Neural cell (in vitro differentiated cells): ENCODE results near the gene SHOC1.

Source experiments
- CTCF ChIP-seq: fragments of 450-650 bp; IDR thresholded peaks from 2 replicates; pipeline ENCODE4 v1.5.1; 2014; ENCODE audit warnings: antibody characterized with exemption, mild to moderate bottlenecking, moderate library complexity; ENCODE audit not compliant: poor library complexity, severe bottlenecking
- EP300 ChIP-seq: fragments of 450-650 bp; conservative IDR thresholded peaks from 2 replicates; pipeline ENCODE4 v1.6.1; 2014; ENCODE audit warnings: antibody characterized with exemption, mild to moderate bottlenecking, moderate library complexity; ENCODE audit not compliant: poor library complexity, severe bottlenecking
- EZH2 ChIP-seq: fragments of 200-600, 300-800 bp; shearing (Covaris generic), sonication (generic); IDR thresholded peaks from 2 replicates; pipeline ENCODE4 v1.6.1; 2014; ENCODE audit warnings: antibody characterized with exemption, low read length, borderline replicate concordance, mild to moderate bottlenecking; ENCODE audit not compliant: insufficient read depth, poor library complexity, severe bottlenecking
- MXI1 ChIP-seq: fragments of 450-650 bp; conservative IDR thresholded peaks from 2 replicates; pipeline ENCODE4 v1.6.1; 2014; ENCODE audit warnings: antibody characterized with exemption, mild to moderate bottlenecking; ENCODE audit not compliant: poor library complexity, severe bottlenecking
- POLR2AphosphoS5 ChIP-seq: IDR thresholded peaks from 2 replicates; pipeline ENCODE4 v1.6.1; 2012
- RAD21 ChIP-seq: fragments of 450-650 bp; conservative IDR thresholded peaks from 2 replicates; pipeline ENCODE4 v1.6.1; 2014; ENCODE audit warnings: antibody characterized with exemption, mild to moderate bottlenecking, moderate library complexity
- REST ChIP-seq: IDR thresholded peaks from 2 replicates; pipeline ENCODE4 v1.6.1; 2012; ENCODE audit warnings: borderline replicate concordance
- SMC3 ChIP-seq: fragments of 450-650 bp; conservative IDR thresholded peaks from 2 replicates; pipeline ENCODE4 v1.6.1; 2014; ENCODE audit warnings: antibody characterized with exemption, mild to moderate bottlenecking, moderate library complexity; ENCODE audit not compliant: poor library complexity
- TAF1 ChIP-seq: IDR thresholded peaks from 2 replicates; pipeline ENCODE4 v1.6.1; 2012; ENCODE audit warnings: low read depth

GRCh38 chr9:111838439-111838838 lies 43.7 kb upstream of the SHOC1 start:
- TF ChIP-seq EP300 (no peak), RAD21 (no peak), SMC3 (no peak), EZH2 (no peak), CTCF (no peak), REST (no peak), POLR2AphosphoS5 (no peak), TAF1 (no peak), MXI1 (no peak)
